Chondrocyte (in vitro differentiated cells): ENCODE measurements around the gene WDR4. TPM values are rescaled to one million over a fixed set of nuclear protein-coding genes. Genes with fewer than 3 reads are reported as not detected.
"Not testable (repeated sequence)": the region's sequence is repeated elsewhere in the genome, so short reads cannot be mapped to it uniquely, and the experiment has no call there.

Experiments used
- DNase-seq: peaks from one replicate; pipeline ENCODE4 v3.0.0; 2021; ENCODE audit warnings: mixed read lengths, low spot score
- H3K27ac Mint-ChIP-seq: one replicate; pipeline ENCODE4 v1.8.0; 2021; ENCODE audit warnings: mild to moderate bottlenecking, moderate library complexity, mixed read lengths; ENCODE audit not compliant: unreplicated experiment
- H3K27me3 Mint-ChIP-seq: 2 replicates; pipeline ENCODE4 v1.8.0; 2021; ENCODE audit warnings: low read depth, mixed read lengths
- H3K36me3 Mint-ChIP-seq: 2 replicates; pipeline ENCODE4 v1.8.0; 2021; ENCODE audit warnings: low read depth, mixed read lengths
- H3K4me1 Mint-ChIP-seq: 2 replicates; pipeline ENCODE4 v1.8.0; 2021; ENCODE audit warnings: low read depth, mild to moderate bottlenecking, mixed read lengths
- H3K4me3 Mint-ChIP-seq: one replicate; pipeline ENCODE4 v1.8.0; 2021; ENCODE audit warnings: mild to moderate bottlenecking, moderate library complexity, mixed read lengths; ENCODE audit not compliant: unreplicated experiment
- H3K9me3 Mint-ChIP-seq: 2 replicates; pipeline ENCODE4 v1.8.0; 2021; ENCODE audit warnings: low read depth, mixed read lengths
- CTCF ChIP-seq: fragments of 200-600 bp; sonication (generic); IDR thresholded peaks from 2 replicates; pipeline ENCODE4 v1.5.0; 2021; ENCODE audit warnings: antibody characterized with exemption, mild to moderate bottlenecking, moderate library complexity
- total RNA-seq: library from RNA; stranded (reverse); gene quantifications from 3 replicates; pipeline ENCODE4 v1.2.1, GENCODE V29; 2021

Gene WDR4
- total RNA-seq, 1 donor from 2014 or later, result 9.6 TPM

- no peaks in the 10 kb centered on the region for H3K27me3 Mint-ChIP-seq
- TF ChIP-seq CTCF, result no peak
- peaks cover 9% of the 10 kb centered on the region for H3K4me1 Mint-ChIP-seq
- H3K4me3 Mint-ChIP-seq, result no peak overlapping the region
- DNase-seq, result peak; percentile 30
- H3K36me3 Mint-ChIP-seq, result peaks cover 10% of the 10 kb centered on the region
- no peaks in the 10 kb centered on the region for H3K9me3 Mint-ChIP-seq
- no peak overlapping the region for H3K27ac Mint-ChIP-seq
Measured at GRCh38 chr21:42843056-42843455, 36.3 kb downstream of the WDR4 start.

- H3K27ac Mint-ChIP-seq, H3K4me1 Mint-ChIP-seq, H3K36me3 Mint-ChIP-seq, H3K4me3 Mint-ChIP-seq, H3K27me3 Mint-ChIP-seq, H3K9me3 Mint-ChIP-seq: not testable (repeated sequence)
- peak; percentile 70 for DNase-seq
Measured at GRCh38 chr21:42841916-42842655, 37.3 kb downstream of the WDR4 start.

GRCh38 chr21:42841156-42841915 lies 38.0 kb downstream of the WDR4 start:
- no peak for TF ChIP-seq CTCF
- H3K27me3 Mint-ChIP-seq, result no peaks in the 10 kb centered on the region
- H3K36me3 Mint-ChIP-seq, result peaks cover 5% of the 10 kb centered on the region
- DNase-seq, result peak; percentile 64
- H3K9me3 Mint-ChIP-seq, result no peaks in the 10 kb centered on the region
- H3K27ac Mint-ChIP-seq, result no peak overlapping the region
- H3K4me3 Mint-ChIP-seq, result no peak overlapping the region
- peaks cover 9% of the 10 kb centered on the region for H3K4me1 Mint-ChIP-seq

GRCh38 chr21:42840411-42841155 lies 38.8 kb downstream of the WDR4 start:
- H3K27ac Mint-ChIP-seq, result no peak overlapping the region
- TF ChIP-seq CTCF, result no peak
- H3K9me3 Mint-ChIP-seq, result no peaks in the 10 kb centered on the region
- H3K4me1 Mint-ChIP-seq, result peaks cover 9% of the 10 kb centered on the region
- no peak for DNase-seq
- H3K27me3 Mint-ChIP-seq, result no peaks in the 10 kb centered on the region
- H3K4me3 Mint-ChIP-seq, result no peak overlapping the region
- H3K36me3 Mint-ChIP-seq, result peaks cover 4% of the 10 kb centered on the region

GRCh38 chr21:42839271-42840231 lies 39.8 kb downstream of the WDR4 start:
- Mint-ChIP-seq H3K27me3 (peaks cover 3% of the 10 kb centered on the region), H3K27ac (no peak overlapping the region), H3K4me1 (no peaks in the 10 kb centered on the region), H3K9me3 (no peaks in the 10 kb centered on the region), H3K4me3 (no peak overlapping the region), H3K36me3 (peaks cover 2% of the 10 kb centered on the region)
- TF ChIP-seq CTCF, result no peak
- DNase-seq, result peak; percentile 83

GRCh38 chr21:42838212-42838690 lies 41.1 kb downstream of the WDR4 start:
- not testable (repeated sequence) for DNase-seq, H3K27ac Mint-ChIP-seq, H3K4me3 Mint-ChIP-seq, H3K36me3 Mint-ChIP-seq, H3K4me1 Mint-ChIP-seq, H3K9me3 Mint-ChIP-seq
- H3K27me3 Mint-ChIP-seq, result peaks cover 13% of the 10 kb centered on the region
